NT2/D1 (cell line): Measurements from ENCODE around the gene CACNG4.

Experiments
- DNase-seq: peaks from one replicate; pipeline ENCODE4 v3.0.0-alpha.2; 2011; ENCODE audit warnings: low read depth, low spot score
- H3K27me3 ChIP-seq: 2 replicates; pipeline ENCODE4 v1.6.0; 2011; ENCODE audit warnings: mild to moderate bottlenecking; ENCODE audit not compliant: insufficient read length, insufficient read depth
- H3K36me3 ChIP-seq: 2 replicates; pipeline ENCODE4 v1.6.1; 2011; ENCODE audit warnings: mild to moderate bottlenecking, low read length, mixed read lengths; ENCODE audit not compliant: insufficient read depth, insufficient read length
- H3K4me1 ChIP-seq: 2 replicates; pipeline ENCODE4 v1.5.1; 2011; ENCODE audit not compliant: insufficient read depth, insufficient read length
- H3K4me3 ChIP-seq: 2 replicates; pipeline ENCODE4 v1.5.1; 2011; ENCODE audit warnings: low read depth; ENCODE audit not compliant: insufficient read length
- H3K9ac ChIP-seq: 2 replicates; pipeline ENCODE4 v1.6.0; 2011; ENCODE audit warnings: low read depth; ENCODE audit not compliant: insufficient read length
- H3K9me3 ChIP-seq: 2 replicates; pipeline ENCODE4 v1.5.1; 2011; ENCODE audit warnings: mild to moderate bottlenecking, low read length; ENCODE audit not compliant: insufficient read depth
- SUZ12 ChIP-seq: IDR thresholded peaks from 2 replicates; pipeline ENCODE4 v1.6.1; 2011; ENCODE audit not compliant: insufficient read length, insufficient read depth; ENCODE audit errors: extremely low read depth
- YY1 ChIP-seq: IDR thresholded peaks from 2 replicates; pipeline ENCODE4 v1.6.1; 2011; ENCODE audit not compliant: insufficient read length, insufficient read depth
- ZNF274 ChIP-seq: IDR thresholded peaks from 2 replicates; pipeline ENCODE4 v1.6.1; 2011; ENCODE audit warnings: mild to moderate bottlenecking, low read depth, low read length

CACNG4 gene

DNA sequence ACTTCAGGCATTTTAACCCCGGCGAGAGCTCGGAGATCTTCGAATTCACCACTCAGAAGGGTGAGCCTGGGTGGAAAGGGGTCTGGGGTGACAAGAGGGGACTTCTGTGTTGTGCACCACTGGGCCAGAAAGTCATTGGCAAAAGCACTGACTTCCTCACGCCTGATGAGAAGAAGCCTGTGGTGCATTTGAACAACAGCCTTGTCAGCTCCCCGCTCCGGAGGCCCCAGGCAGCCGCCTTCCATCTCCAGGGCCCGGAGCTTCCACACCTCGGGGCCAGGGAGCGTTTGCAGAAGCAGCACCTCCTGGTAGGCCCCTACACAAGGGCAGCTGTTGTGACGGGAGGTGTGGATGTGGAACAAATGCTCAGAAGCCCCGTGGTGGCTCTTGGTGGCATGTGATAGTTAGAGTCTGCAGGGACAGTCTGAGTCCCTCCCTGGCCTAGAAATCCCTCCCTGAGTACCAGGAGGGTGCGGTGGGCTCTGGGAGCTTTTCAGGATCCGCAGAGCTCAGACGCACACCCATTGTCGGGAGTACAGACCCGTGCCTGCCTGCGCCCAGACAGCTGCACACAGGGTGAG, 89.6 kb downstream of the CACNG4 start:
- TF ChIP-seq ZNF274 (no peak), YY1 (no peak), SUZ12 (no peak)
- Histone ChIP-seq H3K9me3 (peaks cover 6% of the 10 kb centered on the region), H3K27me3 (no peaks in the 10 kb centered on the region), H3K4me3 (no peak overlapping the region), H3K36me3 (no peaks in the 10 kb centered on the region), H3K4me1 (no peaks in the 10 kb centered on the region), H3K9ac (no peak overlapping the region)
- no peak for DNase-seq

DNA sequence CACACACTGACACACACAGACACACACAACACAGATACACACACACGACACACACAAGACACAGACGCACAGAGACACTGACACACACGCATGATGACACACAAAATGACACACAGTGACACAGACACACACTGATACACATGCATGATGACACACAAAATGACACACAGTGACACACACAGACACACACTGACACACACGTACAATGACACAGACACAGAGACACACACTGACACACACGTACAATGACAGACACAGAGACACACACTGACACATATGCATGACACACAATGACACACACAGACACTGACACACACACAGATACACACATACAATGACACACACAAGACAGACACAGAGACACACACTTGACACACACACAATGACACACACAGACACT, 90.1 kb downstream of the CACNG4 start:
- no peak for TF ChIP-seq ZNF274
- TF ChIP-seq YY1: no peak
- Histone ChIP-seq H3K36me3 (no peaks in the 10 kb centered on the region), H3K4me1 (no peaks in the 10 kb centered on the region), H3K27me3 (no peaks in the 10 kb centered on the region), H3K9me3 (0 out of 2 replicates have a peak, but pooled peaks cover under 1% of the 10 kb centered on the region), H3K4me3 (no peak overlapping the region), H3K9ac (no peak overlapping the region)
- DNase-seq: no peak

DNA sequence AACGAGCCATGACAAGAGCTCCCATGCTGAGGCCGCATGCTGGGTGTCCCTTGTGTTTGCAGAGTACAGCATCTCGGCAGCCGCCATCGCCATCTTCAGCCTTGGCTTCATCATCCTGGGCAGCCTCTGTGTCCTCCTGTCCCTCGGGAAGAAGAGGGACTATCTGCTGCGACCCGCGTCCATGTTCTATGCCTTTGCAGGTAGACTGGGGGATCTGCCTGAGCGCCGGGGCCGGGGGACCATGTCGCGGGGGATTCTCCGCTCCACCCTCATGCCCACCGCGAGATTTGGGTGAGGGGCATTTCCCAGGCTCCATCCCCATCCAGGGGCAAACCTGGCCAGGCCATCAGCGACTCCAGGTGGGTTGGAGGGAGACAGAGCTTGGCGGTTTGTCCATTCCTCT, 90.5 kb downstream of the CACNG4 start:
- Histone ChIP-seq H3K4me1 (no peaks in the 10 kb centered on the region), H3K9me3 (no peaks in the 10 kb centered on the region), H3K4me3 (no peak overlapping the region), H3K36me3 (no peaks in the 10 kb centered on the region), H3K9ac (no peak overlapping the region), H3K27me3 (no peaks in the 10 kb centered on the region)
- no peak for DNase-seq
- no peak for TF ChIP-seq SUZ12
- no peak for TF ChIP-seq ZNF274
- no peak for TF ChIP-seq YY1

DNA sequence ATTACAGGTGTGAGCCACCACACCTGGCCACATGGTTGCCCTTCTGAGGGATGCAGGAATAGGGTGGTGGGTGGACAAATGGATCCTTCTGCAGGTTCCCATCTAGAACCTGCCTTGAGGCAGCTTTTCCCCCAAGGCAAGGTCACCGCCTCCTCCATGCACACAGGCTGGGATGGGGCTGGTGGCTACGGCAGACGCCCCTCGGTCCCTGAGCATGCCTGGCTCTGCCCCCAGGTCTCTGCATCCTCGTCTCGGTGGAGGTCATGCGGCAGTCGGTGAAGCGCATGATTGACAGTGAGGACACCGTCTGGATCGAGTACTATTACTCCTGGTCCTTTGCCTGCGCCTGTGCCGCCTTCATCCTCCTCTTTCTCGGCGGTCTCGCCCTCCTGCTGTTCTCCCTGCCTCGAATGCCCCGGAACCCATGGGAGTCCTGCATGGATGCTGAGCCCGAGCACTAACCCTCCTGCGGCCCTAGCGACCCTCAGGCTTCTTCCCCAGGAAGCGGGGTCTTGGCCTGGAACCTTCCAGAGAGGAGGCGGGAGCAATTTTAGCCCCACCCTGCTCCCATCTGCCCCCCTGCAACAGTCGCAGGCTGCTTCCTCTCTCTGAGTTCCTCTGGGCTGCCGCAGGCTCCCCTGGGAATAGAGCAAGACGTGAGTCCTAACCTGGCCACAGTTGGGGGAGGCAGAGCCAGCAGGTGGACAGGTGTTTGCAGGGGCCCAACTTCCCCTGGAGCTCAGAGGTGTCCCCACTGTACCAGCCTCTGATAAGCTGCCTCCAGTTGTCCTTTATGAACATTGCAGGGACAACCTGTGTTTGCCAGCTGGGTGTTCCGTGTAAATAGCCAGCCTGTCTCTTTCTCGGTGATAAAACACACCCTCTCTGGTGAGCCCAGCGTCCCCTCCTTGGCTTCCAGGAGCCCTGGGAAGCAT, 91.6 kb downstream of the CACNG4 start:
- Histone ChIP-seq H3K36me3 (no peaks in the 10 kb centered on the region), H3K9me3 (no peaks in the 10 kb centered on the region), H3K9ac (no peak overlapping the region), H3K27me3 (no peaks in the 10 kb centered on the region), H3K4me1 (no peaks in the 10 kb centered on the region), H3K4me3 (no peak overlapping the region)
- DNase-seq: no peak
- TF ChIP-seq SUZ12 (no peak), YY1 (no peak), ZNF274 (no peak)

DNA sequence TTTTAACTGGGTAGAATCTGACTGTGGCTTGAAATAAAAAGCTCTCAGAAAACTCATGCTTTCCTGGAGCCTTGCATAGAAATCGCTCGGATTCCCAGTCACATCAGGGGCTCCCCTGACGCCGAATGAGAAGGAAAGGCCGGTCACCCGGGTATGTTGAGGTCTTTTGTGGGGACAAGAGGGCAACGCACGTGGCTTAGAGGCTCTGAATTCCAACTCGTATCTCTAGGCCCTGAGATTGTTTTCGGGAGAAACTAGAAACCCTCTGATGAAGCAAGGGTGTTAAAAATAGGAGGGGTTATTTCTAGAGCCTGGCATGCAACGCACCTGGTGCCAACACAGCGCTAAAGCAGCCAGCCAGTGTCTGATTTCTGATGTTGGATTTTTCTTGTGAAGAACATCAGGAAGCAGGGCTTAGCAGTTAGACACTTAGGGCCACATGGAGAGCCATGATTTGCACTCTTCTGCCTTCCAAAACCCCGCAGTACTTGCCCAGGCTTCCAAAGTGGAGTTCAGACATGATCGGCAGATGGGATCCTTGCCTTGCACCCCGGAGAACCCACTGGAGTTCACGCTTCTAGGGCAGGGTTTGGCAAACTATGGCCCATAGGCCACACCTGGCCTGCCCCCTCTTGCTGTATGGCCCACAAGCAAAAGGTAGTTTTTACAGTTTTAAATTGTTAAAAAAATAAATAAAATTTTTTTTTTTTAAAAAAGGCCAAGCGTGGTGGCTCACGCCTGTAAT, 92.4 kb downstream of the CACNG4 start:
- no peak for DNase-seq

DNA sequence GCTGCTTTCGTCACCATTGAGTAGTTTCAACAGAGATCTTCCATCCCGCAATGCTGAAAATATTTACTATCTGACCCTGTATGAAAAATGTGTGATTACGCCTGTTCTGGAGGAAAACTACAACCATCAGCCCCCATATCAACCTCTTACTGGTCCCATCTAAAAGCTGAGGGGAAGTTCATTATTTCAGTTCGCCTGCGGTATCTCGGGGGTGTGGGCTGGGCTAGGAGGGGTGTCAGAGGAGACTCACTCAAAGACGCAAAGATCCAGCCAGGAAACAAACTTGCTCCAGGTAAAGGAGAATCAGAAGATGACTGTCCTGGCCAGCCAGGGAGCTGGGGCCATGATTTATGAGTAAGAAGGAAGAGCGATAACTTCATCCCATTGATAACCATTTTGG, 93.5 kb downstream of the CACNG4 start:
- TF ChIP-seq SUZ12: no peak
- TF ChIP-seq YY1: no peak
- no peak for TF ChIP-seq ZNF274
- H3K4me1 ChIP-seq: no peaks in the 10 kb centered on the region
- H3K27me3 ChIP-seq: no peaks in the 10 kb centered on the region
- H3K4me3 ChIP-seq: no peak overlapping the region
- no peak for DNase-seq
- no peaks in the 10 kb centered on the region for H3K9me3 ChIP-seq
- no peaks in the 10 kb centered on the region for H3K36me3 ChIP-seq
- H3K9ac ChIP-seq: no peak overlapping the region

More for the DNA sequence above, 92.4 kb downstream of the CACNG4 start:
- H3K27me3 ChIP-seq: no peaks in the 10 kb centered on the region
- no peak overlapping the region for H3K9ac ChIP-seq
- TF ChIP-seq YY1 (no peak), SUZ12 (no peak), ZNF274 (no peak)
- no peak overlapping the region for H3K4me3 ChIP-seq
- H3K4me1 ChIP-seq: no peaks in the 10 kb centered on the region
- H3K9me3 ChIP-seq: no peaks in the 10 kb centered on the region
- no peaks in the 10 kb centered on the region for H3K36me3 ChIP-seq

DNA sequence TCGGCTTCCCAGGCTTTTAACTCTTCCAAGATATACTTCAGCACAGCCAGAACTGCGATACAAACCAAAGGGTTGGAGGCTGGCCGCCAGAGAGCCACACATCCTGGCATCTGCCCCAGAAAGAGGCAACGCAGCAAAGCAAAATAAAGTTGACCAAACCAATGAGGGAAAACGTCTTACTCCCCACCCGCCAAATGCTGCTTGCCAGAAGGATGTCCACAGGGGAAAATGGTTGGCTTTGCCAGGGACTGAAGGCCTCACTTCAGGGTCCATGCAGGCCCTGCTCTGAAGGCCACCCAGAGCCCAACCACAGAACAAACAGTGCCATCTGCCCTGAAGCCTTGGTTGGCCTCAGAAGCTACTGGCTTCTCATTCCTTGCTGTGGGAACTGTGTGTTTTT, 94.9 kb downstream of the CACNG4 start:
- Histone ChIP-seq H3K27me3 (no peaks in the 10 kb centered on the region), H3K4me1 (no peaks in the 10 kb centered on the region), H3K9me3 (no peaks in the 10 kb centered on the region), H3K36me3 (no peaks in the 10 kb centered on the region), H3K9ac (no peak overlapping the region), H3K4me3 (no peak overlapping the region)
- TF ChIP-seq ZNF274 (no peak), YY1 (no peak), SUZ12 (no peak)
- DNase-seq: no peak
